ENCODE data around the gene CMPK2. TPM values are rescaled to one million over a fixed set of nuclear protein-coding genes. Genes with fewer than 3 reads are reported as not detected.
"Not testable (repeated sequence)": the region's sequence is repeated elsewhere in the genome, so short reads cannot be mapped to it uniquely, and the experiment has no call there.

CMPK2 gene
- total and polyA plus RNA-seq, 10 of the 15 experiments (the other 5 are each of a cell fraction or from before 2014, with no cell fraction given) = 0.50 to 5.6 (median 3.2) TPM

GRCh38 chr2:6905668-6906067 is 40.0 kb upstream of the CMPK2 start:
- Histone ChIP-seq H3K27me3 (replicated peaks in 1 of 2; ENCODE audit: control insufficient read depth in 2 of 2, insufficient read depth in 2 of 2, low read length in 1 of 2) (no peaks in the 10 kb centered on the region), H3K36me3 (ENCODE audit: control insufficient read depth in 2 of 2, insufficient read depth in 2 of 2, low read length in 1 of 2) (no peaks in the 10 kb centered on the region), H3K4me1 (ENCODE audit: control insufficient read depth, insufficient read depth, low read length) (peaks cover 21% of the 10 kb centered on the region), H4K20me1 (ENCODE audit: control insufficient read depth, insufficient read depth) (no peaks in the 10 kb centered on the region), H2AFZ (ENCODE audit: control insufficient read depth, low read depth, low read length) (no peak overlapping the region), H3K9ac (ENCODE audit: control insufficient read depth, insufficient read depth, low read length) (no peak overlapping the region), H3K9me3 (replicated peaks; ENCODE audit: control insufficient read depth, insufficient read depth, low read length) (peaks cover 2% of the 10 kb centered on the region; the same call in 2 of the 3 replicates), H3K79me2 (ENCODE audit: control insufficient read depth, insufficient read depth, low read length) (no peaks in the 10 kb centered on the region), H3K4me3 (no peak overlapping the region), H3K27ac (ENCODE audit: control insufficient read depth, insufficient read depth) (no peak overlapping the region), H3K4me2 (ENCODE audit: control insufficient read depth, insufficient read depth) (no peak overlapping the region)
- RAD21 ChIA-PET (ENCODE audit: unreplicated experiment) = interaction anchor here (0.7 to 1.7 kb wide), 5 partner anchors 9 to 109 kb away, joined by 3 to 10 read pairs (median 3); partner anchors contain the start of gene RSAD2
- 100% methylated on average over 1 of the region's 1 CpG for WGBS (ENCODE audit: insufficient coverage, insufficient replicate concordance, low lambda C conversion rate, missing lambda C conversion rate)
- CTCF ChIA-PET = interaction anchor here (0.6 to 6.3 kb wide), 5 partner anchors 9 to 139 kb away, joined by 4 to 37 read pairs (median 29); partner anchors contain the start of gene RNF144A
- in situ Hi-C loops (cut with MboI) = no loop called here
- intact Hi-C loops (cut with micrococcal nuclease; ENCODE audit: unreplicated experiment) = no loop called here
- no peak for DNase-seq (ENCODE audit: low read depth, low spot score)
- SMC1A ChIA-PET (ENCODE audit: uncharacterized antibody, unreplicated experiment) = interaction anchor here (0.7 to 5.8 kb wide), 10 partner anchors 10 to 623 kb away, joined by 3 to 53 read pairs (median 3); no protein-coding TSS in a partner anchor
- FAIRE-seq = no peak
- POLR2A ChIA-PET = interaction anchor here (0.7 kb wide), 1 partner anchor 38 kb away, joined by 5 read pairs; no protein-coding TSS in a partner anchor
- ATAC-seq = no peak
- TF ChIP-seq CBFB (IDR thresholded peaks at IDR 0.05; ENCODE audit: low read depth) (no peak), ETV6 (conservative IDR thresholded peaks at IDR 0.05 in 1 of 2, IDR thresholded peaks at IDR 0.05 in 1 of 2; ENCODE audit: borderline replicate concordance in 1 of 2, low read depth in 1 of 2) (no peak), ZNF24 (IDR thresholded peaks at IDR 0.05) (no peak), RB1 (IDR thresholded peaks at IDR 0.05; ENCODE audit: borderline replicate concordance) (no peak), E2F4 (IDR thresholded peaks at IDR 0.05; ENCODE audit: low read depth, low read length) (no peak), POU2F2 (IDR thresholded peaks at IDR 0.05; ENCODE audit: borderline replicate concordance, low read depth, low read length) (no peak), BMI1 (IDR thresholded peaks at IDR 0.05; ENCODE audit: borderline replicate concordance) (no peak), CREB1 (IDR thresholded peaks at IDR 0.05; ENCODE audit: low read depth) (no peak)
- TF ChIP-seq, protein P1, sequence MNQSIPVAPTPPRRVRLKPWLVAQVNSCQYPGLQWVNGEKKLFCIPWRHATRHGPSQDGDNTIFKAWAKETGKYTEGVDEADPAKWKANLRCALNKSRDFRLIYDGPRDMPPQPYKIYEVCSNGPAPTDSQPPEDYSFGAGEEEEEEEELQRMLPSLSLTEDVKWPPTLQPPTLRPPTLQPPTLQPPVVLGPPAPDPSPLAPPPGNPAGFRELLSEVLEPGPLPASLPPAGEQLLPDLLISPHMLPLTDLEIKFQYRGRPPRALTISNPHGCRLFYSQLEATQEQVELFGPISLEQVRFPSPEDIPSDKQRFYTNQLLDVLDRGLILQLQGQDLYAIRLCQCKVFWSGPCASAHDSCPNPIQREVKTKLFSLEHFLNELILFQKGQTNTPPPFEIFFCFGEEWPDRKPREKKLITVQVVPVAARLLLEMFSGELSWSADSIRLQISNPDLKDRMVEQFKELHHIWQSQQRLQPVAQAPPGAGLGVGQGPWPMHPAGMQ (IDR thresholded peaks at IDR 0.05; ENCODE audit: borderline replicate concordance) = no peak
- no TSS peak for BruUV-seq (replicated peaks)

GRCh38 chr2:6902581-6902980 is 36.9 kb upstream of the CMPK2 start:
- H3K4me2 ChIP-seq (ENCODE audit: control insufficient read depth, insufficient read depth); H4K20me1 ChIP-seq (ENCODE audit: control insufficient read depth, insufficient read depth); H3K36me3 ChIP-seq (ENCODE audit: control insufficient read depth in 2 of 2, insufficient read depth in 2 of 2, low read length in 1 of 2); FAIRE-seq; RAD21 ChIA-PET (ENCODE audit: unreplicated experiment); H3K4me1 ChIP-seq (ENCODE audit: control insufficient read depth, insufficient read depth, low read length); H3K4me3 ChIP-seq; H3K9ac ChIP-seq (ENCODE audit: control insufficient read depth, insufficient read depth, low read length); H3K27ac ChIP-seq (ENCODE audit: control insufficient read depth, insufficient read depth); H3K27me3 ChIP-seq (replicated peaks in 1 of 2; ENCODE audit: control insufficient read depth in 2 of 2, insufficient read depth in 2 of 2, low read length in 1 of 2); POLR2A ChIA-PET; in situ Hi-C loops (cut with MboI); H2AFZ ChIP-seq (ENCODE audit: control insufficient read depth, low read depth, low read length); intact Hi-C loops (cut with micrococcal nuclease; ENCODE audit: unreplicated experiment); H3K79me2 ChIP-seq (ENCODE audit: control insufficient read depth, insufficient read depth, low read length); DNase-seq (ENCODE audit: low read depth, low spot score); H3K9me3 ChIP-seq (replicated peaks; ENCODE audit: control insufficient read depth, insufficient read depth, low read length); ATAC-seq; BruUV-seq (replicated peaks): not testable (repeated sequence)
- CTCF ChIA-PET = interaction anchor here (2.7 kb wide), 1 partner anchor 143 kb away, joined by 12 read pairs; no protein-coding TSS in a partner anchor
- 33% methylated on average over 2 of the region's 2 CpGs for WGBS (ENCODE audit: insufficient coverage, insufficient replicate concordance, low lambda C conversion rate, missing lambda C conversion rate)
- SMC1A ChIA-PET (ENCODE audit: uncharacterized antibody, unreplicated experiment) = interaction anchor here (1.1 to 4.5 kb wide), 3 partner anchors 8 to 141 kb away, joined by 3 to 12 read pairs (median 10); no protein-coding TSS in a partner anchor

All from GM12878 (cell line).